CD4-positive, CD25-positive, alpha-beta regulatory T cell (primary cell): ENCODE measurements around the gene PHKG1. TPM values are rescaled to one million over a fixed set of nuclear protein-coding genes. Genes with fewer than 3 reads are reported as not detected.
"Not testable (repeated sequence)": the region's sequence is repeated elsewhere in the genome, so short reads cannot be mapped to it uniquely, and the experiment has no call there.

Experiments
- ATAC-seq, 2 donors: fragments of 150-1000 bp; cut with Tn5 transposase; one replicate each; pipeline ENCODE4 v1.10.0; 2021; ENCODE audit warnings: low read depth in 2 of 2, moderate number of reproducible peaks in 2 of 2, moderate library complexity in 1 of 2
- DNase-seq, 3 donors: peaks; one replicate each; pipeline versions ENCODE4 v3.0.0 to v3.0.0-alpha.2; 2012 to 2022; ENCODE audit warnings: mixed read lengths in 1 of 3
- H3K27ac ChIP-seq: one replicate; pipeline ENCODE4 v1.7.0; 2013; ENCODE audit warnings: mild to moderate bottlenecking, low read length; ENCODE audit not compliant: insufficient read depth, poor library complexity, severe bottlenecking
- H3K27me3 ChIP-seq: one replicate; pipeline ENCODE4 v1.7.0; 2013; ENCODE audit warnings: low read length; ENCODE audit not compliant: control insufficient read depth, insufficient read depth
- H3K36me3 ChIP-seq: one replicate; pipeline ENCODE4 v1.7.0; 2013; ENCODE audit warnings: mild to moderate bottlenecking, low read length, moderate library complexity; ENCODE audit not compliant: control insufficient read depth, insufficient read depth
- H3K4me1 ChIP-seq: 2 replicates; pipeline ENCODE4 v1.7.0; 2013; ENCODE audit warnings: mild to moderate bottlenecking, low read length; ENCODE audit not compliant: insufficient read depth, control insufficient read depth, poor library complexity, severe bottlenecking
- H3K4me3 ChIP-seq: one replicate; pipeline ENCODE4 v1.7.0; 2013; ENCODE audit warnings: low read depth, mild to moderate bottlenecking, low read length, moderate library complexity
- H3K9me3 ChIP-seq, 2 experiments: 1 replicate in 1 of 2; 2 replicates in 1 of 2; pipeline ENCODE4 v1.7.0; 2013; ENCODE audit warnings: low read length in 2 of 2, mild to moderate bottlenecking in 1 of 2, moderate library complexity in 1 of 2; ENCODE audit not compliant: control insufficient read depth in 2 of 2
- H3K27ac Mint-ChIP-seq, 3 donors: one replicate each; pipeline ENCODE4 v1.8.0; 2020 to 2022; ENCODE audit warnings: mild to moderate bottlenecking in 3 of 3, mixed read lengths in 3 of 3, moderate library complexity in 2 of 3
- H3K27me3 Mint-ChIP-seq: one replicate; pipeline ENCODE4 v1.8.0; 2022; ENCODE audit warnings: mild to moderate bottlenecking, mixed read lengths
- H3K36me3 Mint-ChIP-seq: one replicate; pipeline ENCODE4 v1.8.0; 2020; ENCODE audit warnings: mixed read lengths
- H3K4me1 Mint-ChIP-seq, 4 donors: one replicate each; pipeline ENCODE4 v1.8.0; 2020 to 2022; ENCODE audit warnings: mixed read lengths in 4 of 4, mild to moderate bottlenecking in 1 of 4
- H3K4me3 Mint-ChIP-seq, 4 donors: one replicate each; pipeline ENCODE4 v1.8.0; 2020 to 2022; ENCODE audit warnings: mild to moderate bottlenecking in 4 of 4, mixed read lengths in 4 of 4, moderate library complexity in 3 of 4
- H3K9me3 Mint-ChIP-seq, 7 donors: one replicate each; pipeline ENCODE4 v1.8.0; 2020 to 2022; ENCODE audit warnings: mixed read lengths in 7 of 7, mild to moderate bottlenecking in 3 of 7, moderate library complexity in 2 of 7
- polyA plus RNA-seq, 4 donors: library from polyadenylated mRNA; unstranded; fragments of 300-500 nt; fragmentation: Illumina TruSeq; gene quantifications; one replicate each; pipeline ENCODE4 v1.2.3, GENCODE V29; 2021
- total RNA-seq: library from RNA; stranded (reverse); gene quantifications from one replicate; pipeline ENCODE4 v1.2.3, GENCODE V29; 2022

The PHKG1 gene
- total and polyA plus RNA-seq, 5 donors from 2014 or later: 0.08 to 8.2 (median 0.41) TPM

DNA sequence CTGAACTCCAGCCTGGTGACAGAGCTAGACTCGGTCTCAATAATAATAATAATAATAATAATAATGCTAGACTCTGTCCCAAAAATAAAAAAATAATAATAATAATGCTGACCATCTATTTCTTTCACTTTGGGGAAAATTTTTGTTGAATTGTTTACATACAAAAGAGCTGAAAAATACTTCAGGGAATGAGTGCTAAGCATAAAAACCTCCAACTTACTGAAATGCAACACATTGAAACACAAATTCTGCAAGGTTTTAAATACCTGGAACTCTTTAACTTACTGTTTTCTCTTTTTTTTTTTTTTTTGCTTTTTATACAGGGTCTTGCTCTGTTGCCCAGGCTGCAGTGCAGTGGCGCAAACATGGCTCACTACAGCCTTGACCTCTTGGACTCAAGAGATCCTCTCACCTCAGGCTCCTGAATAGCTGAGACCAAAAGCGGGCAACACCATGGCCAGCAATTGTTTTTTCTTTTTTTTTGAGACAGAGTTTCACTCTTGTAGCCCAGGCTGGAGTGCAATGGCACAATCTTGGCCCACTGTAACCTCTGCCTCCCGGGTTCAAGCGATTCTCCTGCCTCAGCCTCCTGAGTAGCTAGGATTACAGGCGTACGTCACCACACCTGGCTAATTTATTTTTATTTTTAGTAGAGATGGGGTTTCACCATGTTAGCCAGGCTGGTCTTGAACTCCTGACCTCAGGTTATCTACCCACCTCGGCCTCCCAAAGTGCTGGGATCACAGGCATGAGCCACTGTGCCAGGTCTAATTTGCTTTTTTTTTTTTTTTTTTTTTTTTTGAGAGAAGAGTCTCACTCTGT lies 5.6 kb upstream of the PHKG1 start:
- peaks cover 27% of the 10 kb centered on the region for H3K36me3 Mint-ChIP-seq
- H3K36me3 ChIP-seq: peaks cover 38% of the 10 kb centered on the region
- H3K9me3 ChIP-seq, H3K4me1 Mint-ChIP-seq, H3K4me3 Mint-ChIP-seq, H3K4me1 ChIP-seq, ATAC-seq, H3K27me3 Mint-ChIP-seq, H3K4me3 ChIP-seq, H3K27ac ChIP-seq, DNase-seq, H3K27ac Mint-ChIP-seq, H3K9me3 Mint-ChIP-seq, H3K27me3 ChIP-seq: not testable (repeated sequence)

DNA sequence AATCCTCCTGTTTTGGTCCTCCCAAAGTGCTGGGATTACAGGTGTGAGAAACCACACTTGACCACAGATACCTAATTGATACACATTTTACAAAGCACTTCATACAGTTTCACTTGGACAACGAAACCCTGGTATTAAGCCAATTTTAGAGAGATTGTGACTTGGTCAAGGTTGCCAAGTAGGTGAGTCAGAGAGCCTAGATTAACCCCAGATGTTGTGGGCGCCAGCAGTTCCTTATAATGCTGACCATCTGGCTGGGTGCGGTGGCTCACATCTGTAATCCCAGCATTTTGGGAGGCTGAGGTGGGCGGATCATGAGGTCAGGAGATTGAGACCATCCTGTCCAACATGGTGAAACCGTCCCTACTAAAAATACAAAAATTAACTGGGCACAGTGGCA lies 4.9 kb upstream of the PHKG1 start:
- peak overlapping the region in 1 of 3 donors; percentile 45 for H3K27ac Mint-ChIP-seq
- H3K4me3 Mint-ChIP-seq: no peak overlapping the region
- H3K36me3 Mint-ChIP-seq: peaks cover 24% of the 10 kb centered on the region
- H3K4me1 Mint-ChIP-seq: peaks cover 4 to 5% (median 5%) of the 10 kb centered on the region in 4 donors
- no peak overlapping the region for H3K27ac ChIP-seq
- H3K36me3 ChIP-seq: peaks cover 33% of the 10 kb centered on the region
- ATAC-seq: no peak
- DNase-seq: no peak
- H3K9me3 Mint-ChIP-seq: no peaks in the 10 kb centered on the region
- H3K9me3 ChIP-seq: no peaks in the 10 kb centered on the region
- H3K27me3 Mint-ChIP-seq: no peaks in the 10 kb centered on the region
- H3K27me3 ChIP-seq: no peaks in the 10 kb centered on the region
- no peak overlapping the region for H3K4me3 ChIP-seq
- peaks cover 2% of the 10 kb centered on the region for H3K4me1 ChIP-seq

DNA sequence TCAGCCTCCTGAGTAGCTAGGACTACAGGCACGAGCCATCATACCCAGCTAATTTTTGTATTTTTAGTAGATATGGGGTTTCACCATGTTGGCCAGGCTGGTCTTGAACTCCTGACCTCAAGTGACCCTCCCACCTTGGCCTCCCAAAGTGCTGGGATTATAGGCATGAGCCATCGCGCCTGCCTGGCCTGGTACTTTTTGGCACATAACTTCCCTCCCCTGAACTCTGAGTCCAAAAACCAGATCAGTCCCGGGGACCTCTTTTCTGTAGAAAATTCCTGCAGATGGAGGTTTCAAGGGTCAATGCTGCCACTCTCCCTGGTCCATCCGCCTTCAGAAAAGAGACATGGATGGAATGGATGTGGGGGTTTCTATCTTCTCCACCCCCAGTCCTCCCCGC lies 364 bp downstream of the PHKG1 start:
- H3K27me3 Mint-ChIP-seq, H3K4me3 ChIP-seq, H3K9me3 ChIP-seq, H3K9me3 Mint-ChIP-seq, H3K4me1 Mint-ChIP-seq, H3K36me3 ChIP-seq, H3K36me3 Mint-ChIP-seq, DNase-seq, H3K4me1 ChIP-seq, ATAC-seq, H3K27me3 ChIP-seq, H3K27ac ChIP-seq: not testable (repeated sequence)
- Mint-ChIP-seq H3K4me3 (peak overlapping the region in 1 of 4 donors; percentile 15), H3K27ac (peak overlapping the region in 1 of 3 donors; percentile 62)

DNA sequence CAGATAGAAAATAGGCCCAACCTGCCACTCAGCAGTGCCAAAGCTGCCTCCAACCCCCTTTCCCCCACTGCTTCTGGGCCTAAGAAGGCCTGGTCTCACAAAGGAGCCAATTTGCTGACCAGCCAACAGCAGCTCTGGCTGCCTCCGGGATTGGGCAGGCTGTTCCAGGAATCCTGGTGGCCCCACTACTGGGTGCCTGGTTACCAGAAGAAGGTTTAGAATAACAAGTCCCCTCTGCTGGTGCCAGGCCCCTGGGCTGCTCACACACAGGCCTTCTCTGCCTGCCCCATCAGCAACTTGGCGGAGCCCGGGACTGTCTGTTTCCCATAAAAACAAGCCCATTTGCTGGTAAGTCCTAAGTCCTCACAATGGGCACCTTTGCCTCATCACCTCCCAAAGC lies 1.2 kb downstream of the PHKG1 start:
- Histone ChIP-seq H3K9me3 (no peaks in the 10 kb centered on the region), H3K27me3 (no peaks in the 10 kb centered on the region), H3K27ac (no peak overlapping the region), H3K4me1 (no peaks in the 10 kb centered on the region), H3K36me3 (peaks cover 8% of the 10 kb centered on the region), H3K4me3 (no peak overlapping the region)
- Mint-ChIP-seq H3K4me3 (no peak overlapping the region), H3K36me3 (peaks cover 7% of the 10 kb centered on the region), H3K27me3 (no peaks in the 10 kb centered on the region), H3K27ac (no peak overlapping the region), H3K4me1 (peaks cover 0 to 2% (median 0%) of the 10 kb centered on the region in 4 donors), H3K9me3 (no peaks in the 10 kb centered on the region)
- no peak for DNase-seq
- ATAC-seq: no peak

DNA sequence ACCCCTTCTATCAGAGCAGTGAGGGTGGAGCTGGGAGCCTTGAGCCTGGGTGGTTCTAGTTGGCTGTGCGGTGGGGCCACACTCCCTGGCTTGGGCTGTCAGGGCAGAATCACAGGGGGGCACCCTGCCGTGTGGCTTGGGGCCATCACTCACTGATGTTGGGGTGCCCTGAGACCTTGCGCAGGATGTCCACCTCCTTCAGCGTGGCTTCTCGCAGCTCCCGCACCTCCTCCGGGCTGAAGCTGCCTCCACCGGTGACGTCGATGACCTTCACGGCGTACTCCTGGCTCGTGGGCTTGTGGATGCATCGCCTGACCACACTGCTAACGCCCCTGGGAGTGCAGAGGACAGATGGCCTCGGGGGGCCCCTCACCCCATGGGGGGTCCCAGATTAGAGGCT lies 5.3 kb downstream of the PHKG1 start:
- no peaks in the 10 kb centered on the region for H3K9me3 Mint-ChIP-seq
- H3K4me1 ChIP-seq: no peaks in the 10 kb centered on the region
- H3K27me3 Mint-ChIP-seq: no peaks in the 10 kb centered on the region
- no peak overlapping the region for H3K27ac Mint-ChIP-seq
- H3K4me3 ChIP-seq: no peak overlapping the region
- H3K9me3 ChIP-seq: no peaks in the 10 kb centered on the region
- H3K4me3 Mint-ChIP-seq: no peak overlapping the region
- no peaks in the 10 kb centered on the region for H3K27me3 ChIP-seq
- no peak for ATAC-seq
- H3K36me3 ChIP-seq: peaks cover 8% of the 10 kb centered on the region
- no peak for DNase-seq
- H3K27ac ChIP-seq: no peak overlapping the region
- H3K36me3 Mint-ChIP-seq: peaks cover 11% of the 10 kb centered on the region
- peaks cover 0 to 3% (median 0%) of the 10 kb centered on the region in 4 donors for H3K4me1 Mint-ChIP-seq

DNA sequence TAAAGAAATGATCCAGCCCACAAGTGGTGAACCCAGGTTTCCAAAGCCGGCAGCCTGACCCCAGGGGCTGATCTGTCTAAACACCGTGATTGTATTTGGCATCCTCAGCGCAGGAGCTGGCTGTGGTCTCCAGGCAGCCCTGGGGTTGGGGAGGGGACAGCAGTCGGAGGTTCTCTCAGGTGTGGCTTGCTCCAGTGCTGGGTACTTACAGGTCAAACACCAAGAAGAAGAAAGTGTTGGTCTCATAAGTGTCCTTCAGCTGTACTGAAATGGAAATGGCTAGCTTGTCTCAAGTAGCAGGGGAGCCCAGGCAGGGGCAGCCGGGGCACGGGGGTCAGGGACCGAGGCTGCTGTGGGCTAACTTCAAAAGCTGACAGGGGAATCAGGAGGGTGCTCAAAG lies 6.0 kb downstream of the PHKG1 start:
- Mint-ChIP-seq H3K36me3 (peaks cover 11% of the 10 kb centered on the region), H3K27ac (no peak overlapping the region), H3K4me3 (no peak overlapping the region), H3K27me3 (no peaks in the 10 kb centered on the region), H3K9me3 (no peaks in the 10 kb centered on the region), H3K4me1 (peaks cover 0 to 3% (median 0%) of the 10 kb centered on the region in 4 donors)
- Histone ChIP-seq H3K4me1 (no peaks in the 10 kb centered on the region), H3K27ac (no peak overlapping the region), H3K36me3 (peaks cover 8% of the 10 kb centered on the region), H3K27me3 (no peaks in the 10 kb centered on the region), H3K9me3 (no peaks in the 10 kb centered on the region), H3K4me3 (no peak overlapping the region)
- no peak for ATAC-seq
- DNase-seq: no peak

DNA sequence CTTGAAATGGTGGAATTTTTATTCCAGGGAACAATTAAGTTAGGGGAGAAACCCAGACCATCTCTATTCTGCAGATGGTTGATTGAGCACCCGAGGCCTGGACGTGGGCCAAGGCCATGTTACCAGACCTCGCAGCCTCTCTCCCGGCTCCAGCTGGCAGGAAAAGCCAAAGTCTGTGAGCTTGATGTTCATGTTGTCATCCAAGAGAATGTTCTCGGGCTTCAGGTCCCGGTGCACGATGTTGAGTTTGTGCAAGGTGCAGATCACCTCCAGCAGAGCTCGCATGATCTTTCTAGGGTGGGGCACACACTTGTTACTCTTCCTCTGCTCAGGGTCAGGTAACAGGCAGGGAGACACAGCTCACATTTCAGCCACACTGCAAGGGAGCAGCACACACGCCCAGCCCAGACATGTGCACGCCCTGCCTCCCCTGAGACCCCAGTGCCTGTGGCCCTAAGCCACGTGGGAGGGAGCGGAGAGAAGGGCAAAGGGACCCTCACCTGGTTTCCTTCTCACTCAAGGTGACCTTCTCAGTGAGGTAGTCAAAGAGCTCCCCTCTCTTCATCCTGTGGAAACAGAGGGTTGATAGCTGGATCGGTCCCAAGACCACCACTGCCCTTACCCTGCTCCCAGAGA lies 9.5 kb downstream of the PHKG1 start:
- H3K36me3 Mint-ChIP-seq: peaks cover 16% of the 10 kb centered on the region
- H3K4me3 Mint-ChIP-seq: no peak overlapping the region
- Histone ChIP-seq H3K27ac (no peak overlapping the region), H3K9me3 (no peaks in the 10 kb centered on the region), H3K27me3 (no peaks in the 10 kb centered on the region), H3K4me1 (no peaks in the 10 kb centered on the region), H3K36me3 (peaks cover 23% of the 10 kb centered on the region), H3K4me3 (no peak overlapping the region)
- H3K27ac Mint-ChIP-seq: peak overlapping the region in 1 of 3 donors; percentile 64
- DNase-seq (no peak), ATAC-seq (peak in 1 of 2 donors; percentile 5)
- H3K4me1 Mint-ChIP-seq: peaks cover 0 to 3% (median 0%) of the 10 kb centered on the region in 4 donors
- H3K9me3 Mint-ChIP-seq: no peaks in the 10 kb centered on the region
- H3K27me3 Mint-ChIP-seq: no peaks in the 10 kb centered on the region
